HEK293 (cell line): ENCODE results near the gene DDR1.
A peak's percentile ranks its signal among the peaks of the same experiment; 100 is the strongest.

Source experiments
- CTCF ChIA-PET: fragments of 350-600 bp; formaldehyde crosslinking; extraction: SDS; loops from one replicate; lab custom pipeline; 2021; ENCODE audit warnings: antibody characterized with exemption; lab: Yijun Ruan, JAX
- POLR2A ChIA-PET: fragments of 300-600 bp; formaldehyde crosslinking; extraction: SDS; loops from one replicate; lab custom pipeline; 2020; ENCODE audit warnings: antibody characterized with exemption, inconsistent platforms; lab: Yijun Ruan, JAX
- H3K27ac ChIP-seq: fragments of 200-500 bp; sonication (Bioruptor generic); 2 replicates; pipeline ENCODE4 v1.5.1; 2014; ENCODE audit warnings: low read depth, low read length, control low read depth, inconsistent platforms; ENCODE audit errors: extremely low read depth
- H3K36me3 ChIP-seq, 2 experiments: fragments of 200-500 bp in 1 of 2; sonication (Bioruptor generic) in 1 of 2; 1 replicate in 1 of 2; 2 replicates in 1 of 2; pipeline ENCODE4 v1.5.1; 2014 to 2017; ENCODE audit warnings: inconsistent platforms in 2 of 2, low read length in 2 of 2; ENCODE audit not compliant: control insufficient read depth in 2 of 2, insufficient read depth in 1 of 2
- H3K4me1 ChIP-seq: fragments of 200-500 bp; sonication (Bioruptor generic); 2 replicates; pipeline ENCODE4 v1.5.1; 2014; ENCODE audit warnings: mild to moderate bottlenecking, low read length, inconsistent platforms; ENCODE audit not compliant: control insufficient read depth, insufficient read depth
- H3K4me3 ChIP-seq: 2 replicates; pipeline ENCODE4 v1.5.1; 2011; ENCODE audit warnings: low read depth, mild to moderate bottlenecking, control low read depth, low read length, moderate library complexity
- H3K9me3 ChIP-seq: fragments of 200-500 bp; sonication (Bioruptor generic); 2 replicates; pipeline ENCODE4 v1.5.1; 2014; ENCODE audit warnings: low read depth, low read length, inconsistent platforms; ENCODE audit not compliant: control insufficient read depth, insufficient read depth
- ATF2 ChIP-seq: fragments of 450-650 bp; formaldehyde crosslinking; IDR thresholded peaks from 2 replicates; pipeline ENCODE4 v1.5.1; 2016; ENCODE audit warnings: missing biosample characterization, missing genetic modification characterization, low read depth
- GLIS2 ChIP-seq: fragments of 450-650 bp; formaldehyde crosslinking; IDR thresholded peaks from 2 replicates; pipeline ENCODE4 v1.5.1; 2016; ENCODE audit warnings: missing biosample characterization, missing genetic modification characterization
- MZF1 ChIP-seq: fragments of 450-650 bp; formaldehyde crosslinking; IDR thresholded peaks from 2 replicates; pipeline ENCODE4 v1.5.1; 2017; ENCODE audit warnings: missing biosample characterization, missing genetic modification characterization, borderline replicate concordance
- PATZ1 ChIP-seq: fragments of 450-650 bp; formaldehyde crosslinking; IDR thresholded peaks from 2 replicates; pipeline ENCODE4 v1.5.1; 2016; ENCODE audit warnings: missing biosample characterization, missing genetic modification characterization
- SALL2 ChIP-seq: fragments of 450-650 bp; formaldehyde crosslinking; IDR thresholded peaks from 2 replicates; pipeline ENCODE4 v1.5.0; 2017; ENCODE audit warnings: missing biosample characterization, mild to moderate bottlenecking, missing genetic modification characterization, borderline replicate concordance
- ZBTB10 ChIP-seq: fragments of 450-650 bp; formaldehyde crosslinking; IDR thresholded peaks from 2 replicates; pipeline ENCODE4 v1.5.1; 2016; ENCODE audit warnings: missing biosample characterization, missing genetic modification characterization
- ZBTB17 ChIP-seq: fragments of 450-650 bp; formaldehyde crosslinking; IDR thresholded peaks from 2 replicates; pipeline ENCODE4 v1.5.1; 2016; ENCODE audit warnings: missing biosample characterization, missing genetic modification characterization
- ZNF112 ChIP-seq: fragments of 450-650 bp; formaldehyde crosslinking; IDR thresholded peaks from 2 replicates; pipeline ENCODE4 v1.5.0; 2017; ENCODE audit warnings: missing biosample characterization, missing genetic modification characterization
- ZNF121 ChIP-seq: fragments of 450-650 bp; formaldehyde crosslinking; IDR thresholded peaks from 2 replicates; pipeline ENCODE4 v1.5.1; 2016; ENCODE audit warnings: missing biosample characterization, missing genetic modification characterization
- ZNF138 ChIP-seq: fragments of 450-650 bp; formaldehyde crosslinking; IDR thresholded peaks from 2 replicates; pipeline ENCODE4 v1.5.1; 2016; ENCODE audit warnings: missing biosample characterization, missing genetic modification characterization, borderline replicate concordance
- ZNF366 ChIP-seq: fragments of 450-650 bp; formaldehyde crosslinking; conservative IDR thresholded peaks from 2 replicates; pipeline ENCODE4 v1.5.1; 2016; ENCODE audit warnings: missing biosample characterization, missing genetic modification characterization
- ZNF544 ChIP-seq: fragments of 450-650 bp; formaldehyde crosslinking; IDR thresholded peaks from 2 replicates; pipeline ENCODE4 v1.5.0; 2017; ENCODE audit warnings: missing biosample characterization, missing genetic modification characterization
- ZNF600 ChIP-seq: fragments of 450-650 bp; formaldehyde crosslinking; IDR thresholded peaks from 2 replicates; pipeline ENCODE4 v1.5.1; 2016; ENCODE audit warnings: missing biosample characterization, missing genetic modification characterization
- ZNF629 ChIP-seq: fragments of 450-650 bp; formaldehyde crosslinking; IDR thresholded peaks from 2 replicates; pipeline ENCODE4 v1.5.1; 2017; ENCODE audit warnings: missing biosample characterization, missing genetic modification characterization
- ZNF692 ChIP-seq: fragments of 450-650 bp; formaldehyde crosslinking; IDR thresholded peaks from 2 replicates; pipeline ENCODE4 v1.5.1; 2016; ENCODE audit warnings: missing biosample characterization, missing genetic modification characterization
- ZSCAN16 ChIP-seq: fragments of 450-650 bp; formaldehyde crosslinking; IDR thresholded peaks from 2 replicates; pipeline ENCODE4 v1.5.1; 2016; ENCODE audit warnings: missing biosample characterization, missing genetic modification characterization

DDR1 gene

GRCh38 chr6:30894381-30894780 lies 10.1 kb downstream of the DDR1 start:
- Histone ChIP-seq H3K9me3 (no peaks in the 10 kb centered on the region), H3K27ac (no peak overlapping the region), H3K36me3 (peaks cover 22 to 93% of the 10 kb centered on the region in 2 experiments), H3K4me1 (no peaks in the 10 kb centered on the region), H3K4me3 (no peak overlapping the region)
- TF ChIP-seq ATF2 (tag by site-specific recombination) (no peak), ZBTB10 (tag by site-specific recombination) (no peak), ZNF600 (tag by site-specific recombination) (no peak), ZNF629 (tag by site-specific recombination) (no peak), ZNF544 (tag by site-specific recombination) (no peak), ZSCAN16 (tag by site-specific recombination) (no peak)
- ChIA-PET CTCF (no interaction called here), POLR2A (no interaction called here)

- CTCF ChIA-PET: interaction anchor here (0.6 kb wide), 1 partner anchor 505 kb away, joined by 3 read pairs; no protein-coding TSS in a partner anchor
- H3K9me3 ChIP-seq: no peaks in the 10 kb centered on the region
- POLR2A ChIA-PET: interaction anchor here (1.5 kb wide), 1 partner anchor 10 kb away, joined by 3 read pairs; the partner anchor contains the start of gene DDR1
- H3K4me1 ChIP-seq: no peaks in the 10 kb centered on the region
- peaks cover 22 to 93% of the 10 kb centered on the region in 2 experiments for H3K36me3 ChIP-seq
- no peak for TF ChIP-seq ATF2 (tag by site-specific recombination)
- TF ChIP-seq SALL2 (tag by site-specific recombination): no peak
- no peak for TF ChIP-seq PATZ1 (tag by site-specific recombination)
- TF ChIP-seq ZNF138 (tag by site-specific recombination): no peak
- no peak for TF ChIP-seq GLIS2 (tag by site-specific recombination)
- no peak for TF ChIP-seq ZNF121 (tag by site-specific recombination)
- peak; percentile 77 for TF ChIP-seq ZBTB17 (tag by site-specific recombination)
- no peak for TF ChIP-seq MZF1
- no peak for TF ChIP-seq ZNF112
- TF ChIP-seq ZNF692 (tag by site-specific recombination): no peak
- peak; percentile 91 for TF ChIP-seq ZNF366
- no peak overlapping the region for H3K27ac ChIP-seq
- H3K4me3 ChIP-seq: no peak overlapping the region
These were observed 10.6 kb downstream of the DDR1 start for GRCh38 chr6:30894935-30895334.
